ENCODE data around the gene DDX18.

GRCh38 chr2:117815946-117816345 is 1.5 kb downstream of the DDX18 start:
- no peak for TF ChIP-seq CTCF (IDR thresholded peaks at IDR 0.05)
- TF ChIP-seq EP300 (IDR thresholded peaks at IDR 0.05; ENCODE audit: low read depth) = no peak
- TF ChIP-seq POLR2AphosphoS5 (IDR thresholded peaks at IDR 0.05) = no peak
- no peak for TF ChIP-seq POLR2A (IDR thresholded peaks at IDR 0.05)
